ENCODE results near the gene MAP3K14.

MAP3K14 gene

GRCh38 chr17:45309400-45309799, 7.4 kb downstream of the MAP3K14 start:
- Histone ChIP-seq H3K9ac (ENCODE audit: insufficient read length, low read depth) (no peak overlapping the region), H3K36me3 (ENCODE audit: insufficient read depth, insufficient read length, low read length) (peaks cover 63% of the 10 kb centered on the region), H3K9me3 (ENCODE audit: insufficient read depth, low read length) (no peaks in the 10 kb centered on the region), H3K4me1 (ENCODE audit: insufficient read depth, insufficient read length) (peaks cover 15% of the 10 kb centered on the region), H3K27me3 (ENCODE audit: insufficient read depth, insufficient read length) (no peaks in the 10 kb centered on the region), H3K4me3 (ENCODE audit: insufficient read length, low read depth) (no peak overlapping the region)
- TF ChIP-seq SUZ12 (IDR thresholded peaks at IDR 0.05; ENCODE audit: extremely low read depth, insufficient read depth, insufficient read length) (no peak), ZNF274 (IDR thresholded peaks at IDR 0.05; ENCODE audit: low read depth, low read length) (no peak), YY1 (IDR thresholded peaks at IDR 0.05; ENCODE audit: insufficient read depth, insufficient read length) (no peak)
- no peak for DNase-seq (ENCODE audit: low read depth, low spot score)

- Histone ChIP-seq H3K9me3 (ENCODE audit: insufficient read depth, low read length) (no peaks in the 10 kb centered on the region), H3K4me1 (ENCODE audit: insufficient read depth, insufficient read length) (peaks cover 15% of the 10 kb centered on the region), H3K27me3 (ENCODE audit: insufficient read depth, insufficient read length) (no peaks in the 10 kb centered on the region), H3K9ac (ENCODE audit: insufficient read length, low read depth) (no peak overlapping the region), H3K36me3 (ENCODE audit: insufficient read depth, insufficient read length, low read length) (peaks cover 58% of the 10 kb centered on the region), H3K4me3 (ENCODE audit: insufficient read length, low read depth) (no peak overlapping the region)
- no peak for TF ChIP-seq ZNF274 (IDR thresholded peaks at IDR 0.05; ENCODE audit: low read depth, low read length)
- TF ChIP-seq YY1 (IDR thresholded peaks at IDR 0.05; ENCODE audit: insufficient read depth, insufficient read length) = no peak
- TF ChIP-seq SUZ12 (IDR thresholded peaks at IDR 0.05; ENCODE audit: extremely low read depth, insufficient read depth, insufficient read length) = no peak
- DNase-seq (ENCODE audit: low read depth, low spot score) = no peak
Observed at GRCh38 chr17:45308840-45309239, 8.0 kb downstream of the MAP3K14 start.

- no peak overlapping the region for H3K9ac ChIP-seq (ENCODE audit: insufficient read length, low read depth)
Observed at GRCh38 chr17:45308016-45308365, 8.8 kb downstream of the MAP3K14 start.

GRCh38 chr17:45307290-45308015, 9.4 kb downstream of the MAP3K14 start:
- TF ChIP-seq YY1 (IDR thresholded peaks at IDR 0.05; ENCODE audit: insufficient read depth, insufficient read length) (no peak), ZNF274 (IDR thresholded peaks at IDR 0.05; ENCODE audit: low read depth, low read length) (no peak), SUZ12 (IDR thresholded peaks at IDR 0.05; ENCODE audit: extremely low read depth, insufficient read depth, insufficient read length) (no peak)
- Histone ChIP-seq H3K4me3 (ENCODE audit: insufficient read length, low read depth) (no peak overlapping the region), H3K27me3 (ENCODE audit: insufficient read depth, insufficient read length) (no peaks in the 10 kb centered on the region), H3K36me3 (ENCODE audit: insufficient read depth, insufficient read length, low read length) (peaks cover 48% of the 10 kb centered on the region), H3K9me3 (ENCODE audit: insufficient read depth, low read length) (no peaks in the 10 kb centered on the region), H3K9ac (ENCODE audit: insufficient read length, low read depth) (no peak overlapping the region), H3K4me1 (ENCODE audit: insufficient read depth, insufficient read length) (peaks cover 8% of the 10 kb centered on the region)
- no peak for DNase-seq (ENCODE audit: low read depth, low spot score)

More at GRCh38 chr17:45308016-45308365, 8.8 kb downstream of the MAP3K14 start:
- no peak overlapping the region for H3K4me3 ChIP-seq (ENCODE audit: insufficient read length, low read depth)
- H3K4me1 ChIP-seq (ENCODE audit: insufficient read depth, insufficient read length) = peaks cover 11% of the 10 kb centered on the region
- peaks cover 51% of the 10 kb centered on the region for H3K36me3 ChIP-seq (ENCODE audit: insufficient read depth, insufficient read length, low read length)
- TF ChIP-seq YY1 (IDR thresholded peaks at IDR 0.05; ENCODE audit: insufficient read depth, insufficient read length) = no peak
- no peak for TF ChIP-seq ZNF274 (IDR thresholded peaks at IDR 0.05; ENCODE audit: low read depth, low read length)
- no peak for TF ChIP-seq SUZ12 (IDR thresholded peaks at IDR 0.05; ENCODE audit: extremely low read depth, insufficient read depth, insufficient read length)
- no peaks in the 10 kb centered on the region for H3K9me3 ChIP-seq (ENCODE audit: insufficient read depth, low read length)
- no peak for DNase-seq (ENCODE audit: low read depth, low spot score)
- no peaks in the 10 kb centered on the region for H3K27me3 ChIP-seq (ENCODE audit: insufficient read depth, insufficient read length)

GRCh38 chr17:45306623-45307022, 10.2 kb downstream of the MAP3K14 start:
- DNase-seq (ENCODE audit: low read depth, low spot score) = no peak
- Histone ChIP-seq H3K9me3 (ENCODE audit: insufficient read depth, low read length) (no peaks in the 10 kb centered on the region), H3K4me3 (ENCODE audit: insufficient read length, low read depth) (no peak overlapping the region), H3K9ac (ENCODE audit: insufficient read length, low read depth) (no peak overlapping the region), H3K27me3 (ENCODE audit: insufficient read depth, insufficient read length) (no peaks in the 10 kb centered on the region), H3K36me3 (ENCODE audit: insufficient read depth, insufficient read length, low read length) (peaks cover 41% of the 10 kb centered on the region), H3K4me1 (ENCODE audit: insufficient read depth, insufficient read length) (peaks cover 3% of the 10 kb centered on the region)
- no peak for TF ChIP-seq ZNF274 (IDR thresholded peaks at IDR 0.05; ENCODE audit: low read depth, low read length)
- TF ChIP-seq YY1 (IDR thresholded peaks at IDR 0.05; ENCODE audit: insufficient read depth, insufficient read length) = no peak
- TF ChIP-seq SUZ12 (IDR thresholded peaks at IDR 0.05; ENCODE audit: extremely low read depth, insufficient read depth, insufficient read length) = no peak

- TF ChIP-seq YY1 (IDR thresholded peaks at IDR 0.05; ENCODE audit: insufficient read depth, insufficient read length) (no peak), SUZ12 (IDR thresholded peaks at IDR 0.05; ENCODE audit: extremely low read depth, insufficient read depth, insufficient read length) (no peak), ZNF274 (IDR thresholded peaks at IDR 0.05; ENCODE audit: low read depth, low read length) (no peak)
Observed at GRCh38 chr17:45306094-45306493, 10.7 kb downstream of the MAP3K14 start.

GRCh38 chr17:45305530-45306087, 11.2 kb downstream of the MAP3K14 start:
- Histone ChIP-seq H3K4me1 (ENCODE audit: insufficient read depth, insufficient read length) (peaks cover 2% of the 10 kb centered on the region), H3K4me3 (ENCODE audit: insufficient read length, low read depth) (no peak overlapping the region), H3K9me3 (ENCODE audit: insufficient read depth, low read length) (no peaks in the 10 kb centered on the region), H3K36me3 (ENCODE audit: insufficient read depth, insufficient read length, low read length) (peaks cover 34% of the 10 kb centered on the region), H3K27me3 (ENCODE audit: insufficient read depth, insufficient read length) (no peaks in the 10 kb centered on the region), H3K9ac (ENCODE audit: insufficient read length, low read depth) (no peak overlapping the region)
- TF ChIP-seq YY1 (IDR thresholded peaks at IDR 0.05; ENCODE audit: insufficient read depth, insufficient read length) = no peak
- no peak for TF ChIP-seq SUZ12 (IDR thresholded peaks at IDR 0.05; ENCODE audit: extremely low read depth, insufficient read depth, insufficient read length)
- no peak for TF ChIP-seq ZNF274 (IDR thresholded peaks at IDR 0.05; ENCODE audit: low read depth, low read length)
- DNase-seq (ENCODE audit: low read depth, low spot score) = no peak

More at GRCh38 chr17:45306094-45306493, 10.7 kb downstream of the MAP3K14 start:
- no peak overlapping the region for H3K9ac ChIP-seq (ENCODE audit: insufficient read length, low read depth)
- H3K4me3 ChIP-seq (ENCODE audit: insufficient read length, low read depth) = no peak overlapping the region
- H3K27me3 ChIP-seq (ENCODE audit: insufficient read depth, insufficient read length) = no peaks in the 10 kb centered on the region
- H3K36me3 ChIP-seq (ENCODE audit: insufficient read depth, insufficient read length, low read length) = peaks cover 37% of the 10 kb centered on the region
- DNase-seq (ENCODE audit: low read depth, low spot score) = no peak
- H3K9me3 ChIP-seq (ENCODE audit: insufficient read depth, low read length) = no peaks in the 10 kb centered on the region
- peaks cover 2% of the 10 kb centered on the region for H3K4me1 ChIP-seq (ENCODE audit: insufficient read depth, insufficient read length)
